Measurements from ENCODE around the gene CKMT2. TPM values are rescaled to one million over a fixed set of nuclear protein-coding genes. Genes with fewer than 3 reads are reported as not detected.

CKMT2 gene
- total RNA-seq = not detected in 2 replicates

GRCh38 chr5:81233080-81233634 is at the start of gene CKMT2:
TSS of gene CKMT2 (plus strand) at chr5:81233322. CDS start at chr5:81251133, 17,811 bp downstream.

GRCh38 chr5:81301271-81302015 is 68.3 kb downstream of the CKMT2 start, which contains the start of gene ZCCHC9:
TSS of gene ZCCHC9 (plus strand) at chr5:81301587. CDS start at chr5:81304758, 3,171 bp downstream.

Small RNA genes within 50 kb of the gene (small RNA-seq; reads per million reads assigned to genes)
- gene AC026436.1 = not detected

Other genes with a start within 250 kb of the CKMT2 start
- 24.1 and 27.8 TPM in 2 replicates for gene ZCCHC9, start 68.3 kb downstream of the CKMT2 start, total RNA-seq
- gene ACOT12, start 160.8 kb downstream of the CKMT2 start, total RNA-seq = not detected in 2 replicates

Measured in thoracic aorta endothelial cell (primary cell).